ENCODE measurements around the gene LYPLA2. TPM values are rescaled to one million over a fixed set of nuclear protein-coding genes. Genes with fewer than 3 reads are reported as not detected.

The LYPLA2 gene
- 32.1 TPM for total RNA-seq
- long read RNA-seq, transcript LYPLA2-205 (10 exons, 1,810 nt), result major isoform, 46 of 53 reads
- long read RNA-seq, partial matches to known transcripts, result 1 of 53 reads
- long read RNA-seq, other reads (novel, unspliced or antisense), result 4 of 53 reads

GRCh38 chr1:23790696-23791515 is at the start of gene LYPLA2:
TSS of gene LYPLA2 (plus strand) at chr1:23791145. CDS start at chr1:23792683, 1,538 bp downstream.
- peak; percentile 91 for ATAC-seq
- DNase-seq (ENCODE audit: missing footprints), result peak; percentile 97
- intact Hi-C loops (cut with DNase I), result no loop called here

- no peak for DNase-seq (ENCODE audit: missing footprints)
- no peak for ATAC-seq
- intact Hi-C loops (cut with DNase I), result loop anchor here (5.0 kb wide), 1 partner anchor 49 kb away; the partner anchor contains the start of gene RPL11
These were observed 49.3 kb upstream of the LYPLA2 start for GRCh38 chr1:23741609-23742008.

- intact Hi-C loops (cut with DNase I), result loop anchor here (5.0 kb wide), 1 partner anchor 50 kb away; the partner anchor contains the start of gene RPL11
- DNase-seq (ENCODE audit: missing footprints) (no peak), ATAC-seq (peak; percentile 36)
These were observed 48.2 kb upstream of the LYPLA2 start for GRCh38 chr1:23742670-23743286.

GRCh38 chr1:23743287-23744152 is 47.4 kb upstream of the LYPLA2 start, which contains the start of gene ELOA:
TSS of gene ELOA (plus strand) at chr1:23743471. CDS start at chr1:23743504, 33 bp downstream.
- peak; percentile 92 for DNase-seq (ENCODE audit: missing footprints)
- intact Hi-C loops (cut with DNase I), result loop anchor here (5.0 kb wide), 1 partner anchor 51 kb away; the partner anchor contains the start of gene RPL11
- ATAC-seq, result peak; percentile 95

- intact Hi-C loops (cut with DNase I), result no loop called here
- no peak for ATAC-seq
- DNase-seq (ENCODE audit: missing footprints), result no peak
These were observed 45.4 kb upstream of the LYPLA2 start for GRCh38 chr1:23745515-23745914.

- intact Hi-C loops (cut with DNase I), result no loop called here
- no peak for ATAC-seq
These were observed 42.9 kb upstream of the LYPLA2 start for GRCh38 chr1:23748016-23748415.

GRCh38 chr1:23751050-23751814 is 39.7 kb upstream of the LYPLA2 start:
- intact Hi-C loops (cut with DNase I), result no loop called here
- ATAC-seq (peak; percentile 32), DNase-seq (ENCODE audit: missing footprints) (no peak)

More at GRCh38 chr1:23748016-23748415, 42.9 kb upstream of the LYPLA2 start:
- DNase-seq (ENCODE audit: missing footprints), result no peak

- no peak for DNase-seq (ENCODE audit: missing footprints)
- intact Hi-C loops (cut with DNase I), result no loop called here
- ATAC-seq, result no peak
These were observed 39.1 kb upstream of the LYPLA2 start for GRCh38 chr1:23751815-23752200.

- ATAC-seq (no peak), DNase-seq (ENCODE audit: missing footprints) (no peak)
- intact Hi-C loops (cut with DNase I), result no loop called here
These were observed 38.0 kb upstream of the LYPLA2 start for GRCh38 chr1:23752909-23753308.

GRCh38 chr1:23756676-23757075 is 34.3 kb upstream of the LYPLA2 start:
- intact Hi-C loops (cut with DNase I), result no loop called here
- DNase-seq (ENCODE audit: missing footprints), result no peak
- no peak for ATAC-seq

- ATAC-seq (no peak), DNase-seq (ENCODE audit: missing footprints) (no peak)
- intact Hi-C loops (cut with DNase I), result no loop called here
These were observed 33.1 kb upstream of the LYPLA2 start for GRCh38 chr1:23757812-23758211.

GRCh38 chr1:23759277-23759676 is 31.7 kb upstream of the LYPLA2 start:
- DNase-seq (ENCODE audit: missing footprints) (no peak), ATAC-seq (peak; percentile 69)
- intact Hi-C loops (cut with DNase I), result no loop called here

- intact Hi-C loops (cut with DNase I), result no loop called here
- no peak for ATAC-seq
- no peak for DNase-seq (ENCODE audit: missing footprints)
These were observed 27.8 kb upstream of the LYPLA2 start for GRCh38 chr1:23763041-23763577.

GRCh38 chr1:23768733-23769132 is 22.2 kb upstream of the LYPLA2 start:
- ATAC-seq (peak; percentile 70), DNase-seq (ENCODE audit: missing footprints) (no peak)
- intact Hi-C loops (cut with DNase I), result no loop called here

GRCh38 chr1:23772049-23772853 is 18.7 kb upstream of the LYPLA2 start:
- DNase-seq (ENCODE audit: missing footprints) (peak; percentile 95), ATAC-seq (peak; percentile 80)
- intact Hi-C loops (cut with DNase I), result loop anchor here (2.0 kb wide), 1 partner anchor 97 kb away; the partner anchor contains the start of gene FUCA1

GRCh38 chr1:23772854-23773242 is 18.1 kb upstream of the LYPLA2 start:
- DNase-seq (ENCODE audit: missing footprints) (no peak), ATAC-seq (no peak)
- intact Hi-C loops (cut with DNase I), result loop anchor here (2.0 kb wide), 1 partner anchor 96 kb away; the partner anchor contains the start of gene FUCA1

All from Right ventricle myocardium inferior (tissue), 1 donor.